Esophagus mucosa (tissue), 1 donor: ENCODE measurements around the gene ZNF200. TPM values are rescaled to one million over a fixed set of nuclear protein-coding genes. Genes with fewer than 3 reads are reported as not detected.
"Not testable (repeated sequence)": the region's sequence is repeated elsewhere in the genome, so short reads cannot be mapped to it uniquely, and the experiment has no call there.

Source experiments
- ATAC-seq: fragments of 200-7000 bp; cut with Tn5 transposase; one replicate; pipeline ENCODE4 v1.9.1; 2020
- total RNA-seq: library from RNA; stranded (reverse); gene quantifications from one replicate; pipeline ENCODE4 v1.2.4, GENCODE V29; 2023
- donor health status: DM: yes; HTN: yes; CAD: no.

ZNF200 gene
- total RNA-seq, 1 donor from 2014 or later: 4.1 TPM

- ATAC-seq: not testable (repeated sequence)
These were observed 37.1 kb downstream of the ZNF200 start for GRCh38 chr16:3197694-3198333.

GRCh38 chr16:3195975-3196374 is 39.0 kb downstream of the ZNF200 start:
- no peak for ATAC-seq

DNA sequence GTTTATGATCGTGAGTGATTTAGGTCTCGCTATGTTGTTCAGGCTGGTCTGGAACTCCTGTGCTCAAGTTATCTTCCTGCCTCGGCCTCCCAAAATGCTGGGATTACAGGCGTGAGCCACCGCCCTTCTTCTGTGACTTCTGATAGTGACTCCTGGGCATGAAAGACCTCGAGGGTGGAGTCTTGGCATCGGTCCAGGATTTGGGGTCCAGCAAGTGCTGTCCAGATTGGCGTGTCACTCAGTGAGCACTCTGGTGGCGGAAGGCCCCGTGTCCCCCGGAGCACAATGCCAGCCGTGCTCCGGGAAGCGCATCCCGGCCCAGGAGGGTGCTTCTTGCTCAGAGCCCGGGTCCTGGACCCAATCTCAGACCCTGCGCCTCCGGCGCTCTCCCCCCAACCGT is 40.2 kb downstream of the ZNF200 start:
- ATAC-seq: no peak

DNA sequence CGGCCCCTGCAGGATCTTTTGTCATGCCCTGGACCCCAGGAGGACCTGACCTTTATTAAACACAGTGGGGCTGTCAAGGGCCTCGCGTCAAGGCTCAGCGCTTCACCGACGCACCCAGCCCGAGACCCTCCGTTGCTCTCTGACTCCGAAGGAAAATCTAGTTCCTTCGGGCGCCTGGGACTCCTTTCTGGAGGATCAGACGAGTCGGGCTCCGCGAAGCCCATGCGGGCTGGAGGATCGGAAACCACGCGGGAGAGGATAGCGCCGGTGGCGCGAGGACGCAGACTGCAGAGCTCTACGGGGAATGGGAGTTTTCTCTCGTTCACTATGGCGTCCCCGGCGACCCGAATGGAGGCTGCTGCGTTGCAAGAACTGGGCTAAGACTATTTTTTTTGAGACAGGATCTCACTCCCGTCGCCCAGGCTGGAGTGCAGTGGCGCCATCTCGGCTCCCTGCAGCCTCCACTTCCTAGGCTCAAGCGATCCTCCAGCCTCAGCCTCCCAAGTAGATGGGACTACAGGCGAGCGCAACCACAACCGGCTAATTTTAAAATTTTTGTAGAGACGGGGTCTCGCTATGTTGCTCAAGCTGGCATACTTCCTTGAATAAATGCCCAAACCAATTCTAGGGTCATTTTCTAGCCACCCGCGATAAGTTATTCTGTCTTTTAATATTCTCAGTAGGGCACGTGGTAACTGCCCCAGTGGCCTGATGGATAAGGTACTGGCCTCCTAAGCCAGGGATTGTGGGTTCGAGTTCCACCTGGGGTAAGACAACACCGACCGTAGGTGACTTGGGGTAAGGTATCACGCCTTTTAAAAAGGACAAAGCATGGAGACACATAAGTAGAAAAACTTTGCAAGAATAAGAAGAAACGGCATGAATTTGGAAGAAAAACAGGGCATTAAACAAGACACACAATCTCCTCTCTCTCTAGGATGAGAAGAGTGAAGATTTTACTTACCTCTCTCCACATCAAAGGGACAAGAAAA is 41.4 kb downstream of the ZNF200 start:
- no peak for ATAC-seq

GRCh38 chr16:3192476-3193019 is 42.4 kb downstream of the ZNF200 start:
- no peak for ATAC-seq

DNA sequence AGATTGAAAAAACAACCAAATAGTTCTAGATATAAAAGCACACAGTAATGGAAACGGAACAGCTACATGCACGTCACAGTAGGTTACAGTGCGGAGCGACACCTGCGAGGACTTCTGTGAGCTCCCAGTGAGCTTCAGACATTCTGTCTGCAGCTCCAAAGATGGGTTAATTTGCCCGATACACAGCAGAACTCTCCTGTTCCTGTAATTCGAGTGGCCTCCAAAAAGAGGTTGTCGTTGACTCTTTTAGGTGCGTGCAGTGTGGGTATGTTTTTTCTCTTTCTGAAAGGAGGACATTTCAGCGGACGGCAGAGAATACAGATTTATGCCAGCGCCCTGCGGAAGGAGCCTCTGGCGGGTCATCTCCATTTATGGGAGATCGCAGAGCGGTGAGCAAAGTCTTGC is 44.0 kb downstream of the ZNF200 start:
- no peak for ATAC-seq

- no peak for ATAC-seq
These were observed 45.1 kb downstream of the ZNF200 start for GRCh38 chr16:3189869-3190268.

DNA sequence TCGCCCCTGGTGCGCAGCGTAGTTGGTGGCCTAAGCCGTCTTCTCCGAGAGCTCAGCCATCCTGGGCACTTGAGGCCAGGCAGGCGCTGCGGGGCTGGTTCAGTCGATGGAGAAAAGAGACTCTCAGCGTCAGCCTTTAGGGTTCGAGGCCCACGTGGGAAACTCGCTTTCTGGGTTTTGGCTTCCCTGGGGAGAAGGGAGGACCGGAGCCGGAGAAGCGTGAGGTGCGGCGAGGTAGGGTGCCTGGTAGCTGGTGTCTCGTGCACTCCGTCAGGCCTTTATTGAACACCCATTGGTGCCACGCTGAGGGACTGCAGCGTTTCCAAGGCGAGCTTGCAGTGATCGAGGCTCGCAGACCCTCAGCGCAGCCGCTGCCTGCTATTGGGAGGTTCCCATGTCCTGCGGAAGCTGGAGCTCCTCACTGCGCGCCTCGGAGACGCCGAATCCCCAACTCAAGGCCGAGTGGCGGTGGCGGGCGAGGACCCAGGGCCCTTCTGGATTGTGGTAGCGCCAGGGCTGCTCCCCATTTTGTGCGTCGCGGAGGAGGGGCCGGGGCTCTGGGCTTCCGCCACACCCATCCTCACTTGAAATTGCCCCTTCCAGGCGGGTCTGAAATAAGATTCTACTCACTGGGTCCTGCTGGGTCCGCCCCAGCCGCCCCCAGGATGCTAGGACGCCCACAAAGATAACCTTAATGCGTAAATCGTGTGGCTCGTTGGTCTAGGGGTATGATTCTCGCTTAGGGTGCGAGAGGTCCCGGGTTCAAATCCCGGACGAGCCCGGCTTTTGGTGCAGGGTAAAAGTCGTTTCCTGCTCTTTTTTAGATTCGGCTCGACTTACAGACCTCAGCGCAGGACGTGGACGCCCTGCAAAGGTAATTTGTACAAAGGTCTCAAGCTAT is 45.8 kb downstream of the ZNF200 start:
- ATAC-seq: peak; percentile 32

DNA sequence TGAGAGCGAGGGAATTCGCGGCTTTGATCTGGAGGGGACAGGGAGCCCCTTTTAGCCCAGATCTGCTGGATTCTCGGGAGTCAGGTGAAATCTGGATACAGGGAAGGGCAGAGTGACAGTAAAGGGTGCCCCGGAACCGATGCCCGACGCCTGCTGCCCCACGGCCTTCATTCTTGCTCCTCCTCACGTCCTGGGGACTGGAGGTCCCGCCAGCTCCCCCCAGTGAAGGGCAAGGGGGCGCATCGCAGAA is 46.4 kb downstream of the ZNF200 start:
- ATAC-seq: no peak

GRCh38 chr16:3187798-3188674 is 46.9 kb downstream of the ZNF200 start, which contains the start of gene OR1F1:
OR1F1 (plus strand) TSS chr16:3188204.
- peak; percentile 54 for ATAC-seq

DNA sequence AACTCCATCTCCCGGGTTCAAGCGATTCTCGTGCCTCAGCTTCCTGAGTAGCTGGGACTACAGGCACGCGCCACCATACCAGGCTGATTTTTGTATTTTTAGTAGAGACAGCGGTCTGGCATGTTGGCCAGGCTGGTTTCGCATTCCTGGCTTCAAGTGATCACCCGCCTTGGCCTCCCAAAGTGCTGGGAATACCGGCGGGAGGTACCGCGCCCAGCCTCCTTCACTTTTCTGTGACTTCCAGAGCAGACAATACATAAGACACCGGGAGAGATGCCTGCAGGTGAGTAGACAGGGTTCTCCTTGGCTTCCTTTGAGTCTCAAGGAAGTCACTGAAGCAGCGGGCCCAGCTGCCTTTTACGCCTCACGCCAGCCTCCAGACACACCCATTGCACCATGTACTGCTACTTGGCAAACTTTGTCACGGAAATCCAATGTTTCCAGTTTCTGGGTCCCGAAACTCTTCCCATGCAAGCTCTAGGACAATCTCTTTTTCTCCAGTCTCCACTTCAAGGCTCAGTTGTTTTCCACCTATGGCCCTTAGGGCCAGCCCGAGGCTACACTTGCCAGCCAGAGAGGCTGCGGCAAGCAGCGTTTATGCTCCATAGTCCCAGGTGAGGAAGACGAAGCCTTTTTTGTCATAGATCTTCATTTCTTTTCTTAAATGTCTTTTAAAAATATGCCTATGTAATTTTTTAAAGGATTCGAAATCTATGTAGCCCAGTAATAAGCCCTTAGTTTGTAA is 47.8 kb downstream of the ZNF200 start:
- no peak for ATAC-seq

DNA sequence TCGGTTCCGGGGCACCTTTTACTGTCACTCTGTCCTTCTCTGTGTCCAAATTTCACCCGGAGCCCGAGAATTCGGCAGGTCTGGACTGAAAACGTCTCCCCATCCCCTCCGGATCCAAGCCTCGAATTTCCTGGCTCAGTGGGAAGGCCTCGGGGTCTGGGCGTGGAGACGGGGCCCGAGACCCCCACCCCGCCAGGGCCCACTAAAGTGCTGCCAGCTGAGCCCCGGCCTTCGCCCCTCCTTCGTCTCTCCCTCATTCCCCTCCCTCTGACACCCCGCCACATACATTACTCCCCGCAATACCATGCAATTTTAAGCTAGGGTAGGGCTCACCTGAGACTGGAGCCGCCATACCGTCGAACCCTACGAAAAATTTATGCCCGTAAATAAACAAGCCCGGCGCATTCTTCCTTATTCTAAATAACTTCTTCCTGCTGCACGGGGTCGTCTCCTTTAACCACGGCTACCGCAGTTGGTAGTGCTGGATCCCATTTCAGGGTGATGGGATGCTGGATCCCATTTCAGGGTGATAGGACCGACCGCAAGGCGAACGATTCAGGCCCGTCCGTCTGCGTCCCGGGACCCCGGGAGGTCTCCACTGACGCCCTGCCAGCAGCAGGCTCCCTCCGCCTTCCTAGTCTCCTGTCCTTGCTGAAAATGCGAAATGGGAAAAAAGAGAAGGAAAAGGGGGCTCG is 51.4 kb downstream of the ZNF200 start:
- no peak for ATAC-seq

DNA sequence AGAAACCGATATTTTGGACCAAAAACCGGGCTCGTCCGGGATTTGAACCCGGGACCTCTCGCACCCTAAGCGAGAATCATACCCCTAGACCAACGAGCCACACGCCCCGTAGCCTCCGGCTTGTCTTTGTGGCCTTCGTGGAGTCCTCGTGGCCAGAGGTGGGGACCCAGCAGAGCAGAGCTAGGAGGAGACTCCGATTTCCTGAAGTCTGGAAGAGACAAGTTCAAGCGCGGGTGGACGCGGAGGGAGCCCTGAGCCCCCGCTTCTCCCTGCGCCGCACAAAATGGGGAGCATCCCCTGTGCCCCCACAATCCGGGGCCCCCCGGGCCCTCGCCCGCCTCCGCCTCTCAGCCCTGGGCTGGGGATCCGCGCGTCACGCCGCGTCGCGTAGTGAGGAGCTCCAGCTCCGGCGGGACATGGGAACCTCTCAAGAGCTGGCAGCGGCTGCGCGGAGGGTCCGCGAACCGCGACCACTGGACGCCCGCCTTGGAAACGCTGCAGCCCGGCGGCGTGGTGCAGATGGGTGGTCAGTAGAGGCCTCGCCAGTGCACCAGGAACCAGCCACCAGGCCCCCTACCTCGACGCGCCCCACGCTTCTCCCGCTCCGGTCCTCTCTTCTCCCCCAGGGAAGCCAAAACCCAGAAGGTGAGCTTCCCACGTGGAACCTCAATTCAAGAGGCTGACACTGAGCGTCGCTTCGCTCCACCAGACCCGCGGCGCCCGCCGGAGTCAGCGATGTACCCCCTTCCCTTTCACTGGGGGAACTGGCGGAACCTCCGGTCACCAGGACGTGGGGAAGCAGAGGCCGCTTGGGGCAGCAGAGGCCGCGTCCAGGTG is 52.1 kb downstream of the ZNF200 start:
- ATAC-seq: peak; percentile 51

DNA sequence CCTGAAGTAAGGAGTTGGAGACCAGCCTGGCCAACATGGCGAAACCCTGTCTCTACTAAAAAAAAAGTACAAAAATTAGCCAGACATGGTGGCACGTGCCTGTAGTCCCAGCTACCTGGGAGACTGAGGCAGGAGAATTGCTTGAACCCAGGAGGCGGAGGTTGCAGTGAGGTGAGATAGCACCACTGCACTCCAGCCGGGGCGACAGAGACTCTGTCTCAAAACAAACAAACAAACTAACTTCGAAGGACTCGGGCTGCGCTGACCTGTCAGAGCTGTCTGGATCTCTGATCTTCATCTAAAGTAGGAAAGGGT is 52.7 kb downstream of the ZNF200 start:
- not testable (repeated sequence) for ATAC-seq

- no peak for ATAC-seq
These were observed 54.5 kb downstream of the ZNF200 start for GRCh38 chr16:3180445-3180878.

DNA sequence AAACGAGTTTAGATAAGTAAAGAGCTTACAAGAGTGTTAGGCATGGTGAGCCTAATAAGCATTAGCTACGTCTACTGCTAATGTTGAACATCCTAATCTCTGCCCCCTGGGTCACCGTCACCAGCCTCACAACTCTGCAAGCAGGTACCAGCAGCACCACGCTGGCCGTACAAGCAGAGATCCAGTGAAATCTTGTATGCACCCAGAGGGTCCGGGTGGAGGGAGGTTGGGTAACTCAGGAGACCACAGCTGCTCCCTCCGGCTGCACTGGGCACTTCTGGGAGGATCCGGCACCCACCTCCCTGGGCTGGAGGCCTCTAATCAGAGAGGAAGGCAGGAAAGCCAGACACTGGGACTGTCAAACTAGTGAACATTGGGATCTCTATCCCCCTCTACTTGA is 55.3 kb downstream of the ZNF200 start:
- ATAC-seq: no peak

DNA sequence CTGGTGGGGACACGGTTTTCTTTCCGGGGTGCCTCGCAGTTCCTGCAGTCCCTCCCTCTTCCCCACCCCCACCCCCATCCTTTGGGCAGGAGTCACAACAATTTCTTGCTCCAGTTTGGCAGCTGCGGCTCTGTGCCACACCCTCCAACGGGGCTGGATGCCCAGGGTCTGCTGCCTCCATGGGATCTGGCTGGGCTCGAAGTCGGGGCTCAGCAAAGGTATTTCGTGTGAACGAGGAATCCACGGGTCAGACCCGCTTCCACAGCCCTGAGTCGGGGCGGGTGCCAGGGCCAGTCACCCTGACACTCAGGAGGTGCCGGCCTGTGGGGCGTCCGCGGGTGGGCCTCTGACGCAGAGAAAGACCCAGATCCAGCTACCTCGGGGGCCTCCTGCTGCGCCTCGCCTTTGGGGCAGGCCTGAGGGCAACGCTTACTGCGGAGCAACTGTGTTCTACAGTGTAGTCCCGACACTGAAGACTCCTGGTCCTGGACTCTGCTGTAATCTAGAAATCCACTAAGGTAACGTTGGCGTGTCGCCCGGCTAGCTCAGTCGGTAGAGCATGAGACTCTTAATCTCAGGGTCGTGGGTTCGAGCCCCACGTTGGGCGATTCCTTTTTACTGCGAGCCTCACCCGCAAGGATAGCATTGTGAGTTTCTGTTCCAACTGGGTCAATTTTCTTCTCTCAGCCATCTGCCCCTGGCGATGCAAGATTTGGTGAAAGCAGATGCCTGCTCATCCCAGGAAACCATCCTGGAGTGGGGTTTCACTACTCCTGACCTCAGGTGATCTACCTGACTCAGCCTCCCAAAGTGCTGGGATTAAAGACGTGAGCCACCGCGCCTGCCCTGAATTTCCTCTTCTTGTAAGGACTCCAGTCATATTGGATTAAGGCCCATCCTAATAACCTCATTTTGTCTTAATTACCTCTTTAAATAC is 59.5 kb downstream of the ZNF200 start:
- ATAC-seq: peak; percentile 45

- no peak for ATAC-seq
These were observed 60.3 kb downstream of the ZNF200 start for GRCh38 chr16:3174618-3175148.
